ENCODE measurements around the gene FYN.

- TF ChIP-seq CTCF (IDR thresholded peaks at IDR 0.05; ENCODE audit: borderline replicate concordance, extremely low read depth, low read length, poor library complexity, severe bottlenecking), result no peak
- no peak for TF ChIP-seq EZH2 (IDR thresholded peaks at IDR 0.05; ENCODE audit: borderline replicate concordance, low read depth, low read length, severe bottlenecking)
These were observed 119.7 kb downstream of the FYN start for GRCh38 chr6:111753573-111753972.
